GM18526 (cell line): ENCODE measurements around the gene GZF1.

Experiments
- POLR2A ChIP-seq: IDR thresholded peaks from 3 replicates; pipeline ENCODE4 v1.6.1; 2011; ENCODE audit not compliant: insufficient read length; ENCODE audit errors: extremely low read depth

Gene GZF1

DNA sequence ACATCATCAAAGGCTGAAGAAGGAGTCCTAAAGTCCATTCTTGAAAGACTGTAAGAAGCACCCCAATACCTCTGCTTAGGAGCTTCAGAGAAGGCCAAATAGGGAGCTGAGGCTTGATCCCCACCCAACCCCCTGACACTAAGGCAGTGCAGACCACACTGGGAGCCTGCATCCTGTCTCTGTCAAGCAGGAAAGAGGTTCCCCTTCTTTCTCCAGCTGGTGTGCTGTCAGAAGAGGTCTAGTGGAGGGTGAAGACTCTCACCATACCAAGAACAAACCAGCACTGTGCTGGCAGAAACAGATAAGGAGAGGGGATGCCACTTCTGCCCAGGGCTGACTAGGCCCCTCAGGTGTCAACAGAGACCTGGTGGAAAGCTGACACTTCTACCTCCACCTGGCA lies 19.9 kb downstream of the GZF1 start:
- TF ChIP-seq POLR2A = no peak

DNA sequence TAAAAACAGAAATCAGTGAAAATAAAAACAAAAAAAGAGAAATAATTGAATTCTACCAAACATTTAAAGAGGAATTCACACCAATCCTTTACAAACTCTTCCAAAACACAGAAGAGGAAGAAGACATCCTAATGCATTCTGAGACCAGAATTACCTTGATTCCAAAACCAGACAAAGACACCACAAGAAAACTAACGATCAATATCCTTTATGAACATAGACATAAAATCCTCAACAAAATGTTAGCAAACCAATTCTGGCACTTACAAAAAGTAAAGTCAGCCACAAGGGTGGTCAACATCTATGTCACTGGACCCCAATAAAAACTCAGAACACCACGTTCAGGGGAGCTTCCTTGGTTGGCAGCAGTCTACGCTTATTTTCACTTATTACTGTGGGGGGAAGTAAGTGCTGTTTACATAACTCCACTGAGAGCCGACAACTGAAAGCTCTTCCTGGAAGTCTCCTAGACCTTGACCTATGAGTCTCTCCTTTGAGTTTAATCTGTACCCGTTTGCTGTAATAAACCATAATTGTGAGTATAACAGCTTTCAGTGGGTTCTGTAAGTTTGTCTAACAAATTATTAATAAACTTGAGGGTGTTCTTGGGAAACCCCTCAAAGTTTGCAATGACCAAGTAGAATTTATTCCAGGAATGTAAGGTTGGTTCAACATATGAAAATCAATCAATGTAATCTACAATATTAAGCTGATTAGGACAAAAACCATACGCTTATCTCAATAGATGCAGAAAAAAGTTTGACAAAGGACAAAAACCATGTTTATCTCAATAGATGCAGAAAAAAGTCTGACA lies 24.5 kb downstream of the GZF1 start:
- no peak for TF ChIP-seq POLR2A

DNA sequence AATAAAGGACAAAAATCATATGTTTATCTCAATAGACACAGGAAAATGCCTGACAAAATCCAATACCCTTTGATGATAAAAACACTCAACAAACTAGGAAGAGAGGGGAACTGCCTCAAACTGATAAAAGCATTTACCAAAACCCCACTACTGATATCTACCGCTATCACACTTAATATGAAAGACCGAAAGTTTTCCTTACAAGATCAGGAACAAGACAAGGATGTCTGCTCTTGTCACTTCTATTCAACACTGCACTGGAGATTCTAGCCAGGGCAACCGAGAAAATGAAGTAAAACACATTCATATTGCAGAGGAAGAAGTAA lies 25.1 kb downstream of the GZF1 start:
- TF ChIP-seq POLR2A = no peak

DNA sequence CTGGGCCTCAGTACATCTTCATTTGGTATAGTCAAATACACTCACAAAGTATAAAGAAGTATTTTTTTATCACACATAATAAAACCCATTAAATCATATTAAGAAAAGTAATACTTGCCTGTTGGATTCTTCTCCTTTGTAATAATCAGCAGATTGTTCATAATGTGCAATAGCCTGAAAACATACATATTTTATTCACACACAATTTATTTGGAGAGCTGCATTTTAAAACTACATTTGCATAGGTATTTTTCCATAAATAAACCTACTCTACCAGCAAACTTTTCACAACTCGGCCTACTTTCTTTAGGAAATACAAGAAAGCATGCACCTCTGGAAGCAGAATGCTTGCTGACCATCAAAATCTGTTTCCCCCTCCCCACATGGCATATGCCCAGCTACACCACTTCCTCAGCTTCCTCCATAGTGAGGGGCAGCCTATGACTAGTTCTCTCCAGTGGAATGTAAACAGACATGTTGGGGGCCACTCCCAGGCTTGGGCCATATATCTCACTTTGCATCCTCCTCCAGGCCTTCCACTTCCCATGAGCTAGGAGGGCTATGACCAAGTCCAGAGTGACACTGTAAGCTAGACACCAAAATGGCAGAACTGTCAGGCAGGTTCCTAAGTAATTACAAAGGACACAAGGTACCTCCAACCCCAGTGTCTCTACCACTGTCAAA lies 28.3 kb downstream of the GZF1 start:
- TF ChIP-seq POLR2A = no peak

DNA sequence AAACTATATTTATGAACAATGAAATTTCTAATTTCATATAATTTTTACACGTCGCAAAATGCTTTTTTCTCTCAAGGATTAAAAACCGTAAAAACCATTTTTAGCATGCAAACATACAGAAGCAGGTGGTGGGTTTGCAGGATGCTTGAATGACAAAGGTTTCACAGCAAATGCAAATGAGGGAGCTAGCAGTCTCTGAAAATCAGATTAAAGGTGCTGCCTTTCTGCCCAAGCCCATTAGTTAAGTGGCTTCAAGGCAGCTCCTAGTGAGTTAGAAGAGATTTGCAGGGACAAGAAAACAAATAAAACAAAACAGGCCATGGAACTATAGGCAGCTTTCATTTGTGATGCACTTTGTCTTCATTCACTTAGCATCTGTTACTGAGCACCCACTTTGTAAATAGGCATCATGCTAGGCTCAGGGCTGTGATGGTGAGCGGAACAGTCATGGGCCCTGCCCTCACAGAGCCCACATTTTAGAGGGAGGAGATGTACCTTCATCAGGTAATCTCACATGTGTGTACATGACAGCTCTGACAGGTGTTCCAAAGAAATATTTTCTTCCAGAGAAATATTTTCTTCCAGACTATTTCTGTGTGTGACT lies 29.8 kb downstream of the GZF1 start:
- TF ChIP-seq POLR2A = no peak

DNA sequence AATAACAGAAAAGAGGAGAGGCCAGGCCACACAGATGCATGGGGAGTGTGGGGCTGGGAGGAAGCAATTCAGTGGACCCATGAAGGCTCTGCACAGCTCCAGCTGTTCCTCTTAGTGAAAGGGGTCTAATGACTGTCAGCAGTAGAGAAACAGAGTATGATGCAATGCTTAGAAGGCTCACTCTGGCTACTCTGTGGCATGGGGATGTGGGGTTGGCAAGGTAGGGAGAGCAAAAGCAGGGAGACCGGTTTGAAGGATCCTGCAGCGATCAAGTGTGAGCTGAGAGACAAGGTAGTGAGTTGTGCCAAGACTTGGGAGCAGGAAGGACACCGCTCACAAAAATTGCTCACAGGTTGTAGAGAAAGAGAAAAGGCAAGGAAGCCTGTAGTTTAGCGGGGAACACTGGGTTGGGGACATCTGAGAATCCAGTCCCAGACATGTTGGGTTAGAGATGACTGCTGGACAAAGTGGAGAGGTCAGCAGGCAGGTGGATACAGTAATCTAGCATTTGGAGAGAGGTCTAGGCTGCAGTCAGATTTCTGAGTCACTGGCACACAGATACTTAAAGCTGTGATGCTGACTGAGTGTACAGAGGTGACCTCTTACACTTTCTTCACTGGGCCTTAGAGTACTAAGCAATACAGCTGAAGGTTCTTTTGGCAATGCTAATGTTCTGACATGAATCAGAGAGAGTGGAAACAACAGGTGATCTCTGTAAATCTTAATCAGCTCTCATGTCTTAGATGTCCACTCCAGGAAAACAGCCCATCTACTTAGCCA lies 32.2 kb downstream of the GZF1 start:
- TF ChIP-seq POLR2A = no peak

DNA sequence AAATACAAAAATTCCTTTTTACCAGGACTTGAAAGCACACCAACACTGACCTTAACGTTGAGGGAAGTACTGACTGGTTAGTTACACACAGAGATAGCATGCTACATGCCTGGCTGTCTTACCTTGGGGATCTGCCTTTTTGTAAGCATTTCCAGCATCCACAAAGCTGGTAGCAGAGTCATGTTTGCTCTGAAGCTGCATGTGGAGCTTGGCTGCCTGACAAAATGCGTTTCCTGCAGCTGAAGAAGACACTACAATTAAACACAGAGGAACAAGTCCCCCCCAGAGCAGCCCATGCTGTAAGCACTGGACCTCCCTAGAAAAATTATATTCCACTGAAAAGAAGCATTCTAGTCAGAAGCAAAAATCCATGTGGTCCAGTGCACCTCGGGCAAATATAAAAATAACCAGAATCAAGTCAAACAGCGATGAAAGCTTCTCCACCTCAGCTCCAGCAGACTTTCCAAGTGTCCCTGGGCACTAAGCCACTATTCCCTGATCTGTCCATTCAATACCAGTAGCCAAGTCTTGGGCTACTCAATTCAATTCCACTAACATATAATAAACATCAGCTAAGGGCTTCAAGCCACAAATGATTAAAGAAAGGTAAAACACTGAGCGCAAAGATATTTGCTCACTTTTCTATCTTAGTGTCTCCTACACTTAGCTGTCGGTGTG lies 35.1 kb downstream of the GZF1 start:
- TF ChIP-seq POLR2A = no peak

DNA sequence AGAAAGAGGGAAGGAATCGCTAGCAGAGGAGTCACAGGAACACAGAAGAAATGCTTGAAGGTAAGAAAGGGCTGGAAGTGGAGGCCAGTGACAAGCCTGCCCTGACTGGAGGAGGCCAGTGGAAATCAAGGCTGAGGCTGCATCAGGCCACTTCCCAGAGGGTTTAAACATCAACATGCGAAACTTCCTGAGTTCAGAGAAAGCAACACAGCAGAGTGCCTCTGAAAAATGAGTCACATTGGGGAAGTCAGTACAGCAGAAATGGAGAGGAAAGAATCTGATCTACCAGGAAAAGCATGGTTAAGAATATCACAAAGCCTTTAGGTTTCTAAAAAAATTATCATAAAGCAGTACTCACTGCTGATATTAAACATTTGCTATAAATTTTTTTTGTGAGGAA lies 36.0 kb downstream of the GZF1 start:
- TF ChIP-seq POLR2A = no peak

DNA sequence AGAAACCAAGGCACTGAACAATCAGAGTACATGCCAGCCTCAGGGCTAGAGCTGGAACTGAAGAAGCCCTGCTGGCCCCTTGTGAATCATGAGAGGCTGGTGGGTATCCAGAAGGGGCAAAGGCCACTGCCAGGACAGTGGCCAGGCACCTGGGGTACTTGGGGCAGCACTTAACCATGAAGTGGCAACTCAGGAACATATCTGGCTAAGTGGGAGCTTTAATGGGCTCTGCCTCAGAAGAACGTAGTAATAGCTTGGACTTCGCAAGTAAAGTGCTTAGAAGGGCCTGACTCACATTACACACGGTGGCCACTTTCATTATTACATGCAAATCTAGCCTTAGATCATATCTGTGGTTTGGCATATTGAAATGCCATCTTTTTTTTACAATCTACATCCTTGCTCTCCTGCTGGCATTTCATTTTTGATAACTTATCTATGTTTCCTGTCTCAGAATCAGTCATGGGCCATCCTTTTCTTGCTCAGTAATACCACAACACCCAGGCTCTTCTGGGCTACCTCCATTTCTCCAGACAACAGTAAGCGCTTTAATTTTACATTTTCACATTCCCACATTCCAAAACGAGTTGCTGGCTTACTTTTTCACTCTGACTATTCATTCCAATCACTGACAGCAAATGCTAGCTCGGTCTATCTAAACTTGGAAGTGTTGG lies 37.7 kb downstream of the GZF1 start:
- no peak for TF ChIP-seq POLR2A

DNA sequence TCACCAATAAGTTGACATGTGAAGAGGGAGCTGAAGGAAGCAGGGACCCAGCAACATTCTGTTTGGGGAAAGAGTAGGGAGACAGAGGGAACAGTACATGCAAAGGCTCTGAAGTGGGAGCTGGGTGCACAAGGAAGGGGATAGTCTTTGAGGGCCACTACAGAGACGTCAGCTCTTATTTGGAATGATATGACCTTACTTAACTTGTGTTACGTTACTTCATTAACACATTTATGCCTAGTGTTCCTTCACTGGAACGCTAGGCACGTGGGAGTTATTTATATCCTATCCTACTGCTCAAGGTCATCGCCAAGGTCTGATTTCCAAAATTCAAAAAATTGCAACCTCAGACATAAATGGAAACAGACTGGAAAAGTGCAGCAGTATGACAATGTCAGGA lies 39.1 kb downstream of the GZF1 start:
- TF ChIP-seq POLR2A = no peak

DNA sequence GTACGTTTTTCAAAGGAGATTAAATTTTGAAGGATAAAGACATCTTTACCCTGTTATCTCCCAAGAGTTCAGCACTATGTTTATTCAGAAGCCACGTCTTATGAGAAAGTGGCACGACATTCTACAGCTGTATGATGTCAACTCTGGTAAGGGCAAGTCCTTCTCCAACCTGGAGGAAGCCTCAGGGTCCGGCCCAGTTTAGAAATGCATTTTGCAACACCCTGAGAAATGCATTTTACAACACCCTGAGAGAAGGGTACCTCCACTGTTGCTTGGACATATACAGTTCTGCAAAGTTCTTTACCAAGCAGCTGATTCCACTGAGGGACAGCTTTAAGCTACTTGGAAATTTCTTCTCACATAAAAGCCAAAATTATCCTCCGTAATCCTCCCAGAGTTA lies 41.8 kb downstream of the GZF1 start:
- TF ChIP-seq POLR2A = no peak

DNA sequence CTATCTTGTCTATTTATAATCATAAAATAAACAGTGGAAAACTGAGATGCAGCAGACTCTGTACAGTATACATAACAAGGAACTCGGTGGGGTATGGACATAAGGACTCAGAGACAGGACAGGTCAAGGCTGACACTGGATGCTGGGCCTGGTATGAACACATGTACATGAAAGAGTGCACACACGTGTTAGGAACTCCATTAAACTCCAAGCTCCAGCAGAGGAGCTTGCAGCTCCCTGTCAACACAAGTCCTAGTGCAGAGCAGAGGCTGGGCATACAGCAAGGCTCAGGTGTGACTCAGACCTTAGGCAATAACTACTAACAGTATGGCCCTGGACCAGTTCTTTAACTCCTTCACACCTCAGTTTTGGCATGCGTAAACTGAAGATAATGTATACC lies 42.2 kb downstream of the GZF1 start:
- no peak for TF ChIP-seq POLR2A

DNA sequence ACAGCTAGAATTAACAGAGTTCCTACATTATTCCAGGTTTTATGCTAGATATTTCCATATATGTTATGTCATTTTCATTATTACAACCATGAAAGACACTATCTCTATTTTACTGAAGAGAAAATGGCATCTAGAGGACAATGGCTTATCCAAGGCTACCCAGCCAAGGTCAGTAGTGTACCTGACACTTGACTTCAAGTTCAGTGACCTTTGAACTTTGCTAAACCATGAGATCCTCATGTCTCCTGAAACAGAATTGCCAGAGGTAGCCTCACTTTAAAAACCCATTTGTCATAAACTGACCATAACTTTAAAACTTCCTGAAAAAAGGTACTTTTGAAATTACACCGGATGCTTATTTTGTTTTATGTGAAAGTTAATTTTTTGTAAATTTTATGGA lies 44.9 kb downstream of the GZF1 start:
- TF ChIP-seq POLR2A = no peak

DNA sequence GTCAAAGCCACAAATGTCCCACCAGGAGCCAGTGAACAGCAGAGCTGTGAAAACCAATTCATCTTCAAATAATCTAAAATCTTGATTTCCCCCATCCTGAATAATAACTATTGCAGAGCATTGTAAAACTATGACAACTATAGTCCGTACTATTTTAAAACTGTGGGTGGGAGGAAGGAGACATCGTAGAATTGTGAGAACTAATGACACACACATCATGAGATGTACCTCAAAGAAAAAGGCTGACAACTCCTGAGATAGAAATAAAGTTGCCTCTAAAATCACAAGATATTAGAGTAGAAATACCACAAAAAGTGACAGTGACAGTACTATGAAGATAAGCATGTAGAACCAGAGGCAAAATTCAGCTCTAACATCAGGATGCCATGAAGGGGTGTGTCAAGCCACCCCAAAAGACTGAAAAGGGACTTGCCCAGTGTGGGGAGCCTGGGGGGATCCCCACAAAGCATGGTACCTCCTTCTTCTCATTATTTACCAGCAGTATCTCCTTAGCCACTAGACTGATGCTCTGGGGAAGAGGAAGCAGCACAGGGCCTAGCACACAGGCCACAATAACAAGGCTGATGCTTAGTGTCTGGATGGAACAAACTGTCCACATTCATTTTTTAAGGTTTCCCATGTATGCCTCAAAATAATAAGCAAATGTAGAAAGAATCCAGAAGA lies 45.9 kb downstream of the GZF1 start:
- no peak for TF ChIP-seq POLR2A
